Omental fat pad (tissue), 4 donors: Measurements from ENCODE around the gene NDUFS7. TPM values are rescaled to one million over a fixed set of nuclear protein-coding genes. Genes with fewer than 3 reads are reported as not detected.

Experiments used
- ATAC-seq: fragments of 150-250 bp; one replicate; pipeline ENCODE4 v1.9.1; 2016; ENCODE audit warnings: mild to moderate bottlenecking, moderate library complexity; ENCODE audit not compliant: low FRiP score
- DNase-seq: peaks from one replicate; pipeline ENCODE4 v3.0.0-alpha.2; 2019; ENCODE audit warnings: low spot score
- CTCF ChIP-seq, 3 donors: fragments of 450-650 bp; IDR thresholded peaks; one replicate each; pipeline ENCODE4 v1.5.1; 2016 to 2017; ENCODE audit warnings: antibody characterized with exemption in 3 of 3, mild to moderate bottlenecking in 3 of 3, moderate library complexity in 2 of 3
- total RNA-seq, 4 donors: library from RNA; depleted of rRNA; stranded (reverse); fragments of >200 nt; gene quantifications; one replicate each; pipeline ENCODE4 v1.1.0, GENCODE V29; 2016

The NDUFS7 gene
- total RNA-seq, 4 donors from 2014 or later = 80.3 to 121 (median 114) TPM

- DNase-seq (no peak), ATAC-seq (no peak)
- TF ChIP-seq CTCF (IDR thresholded peaks at IDR 0.05) = no peak
Observed at GRCh38 chr19:1430246-1430645, 46.5 kb downstream of the NDUFS7 start.

- ATAC-seq = no peak
- no peak for DNase-seq
- TF ChIP-seq CTCF (IDR thresholded peaks at IDR 0.05) = no peak
Observed at GRCh38 chr19:1431759-1432506, 48.2 kb downstream of the NDUFS7 start.

- no peak for TF ChIP-seq CTCF (IDR thresholded peaks at IDR 0.05)
- no peak for ATAC-seq
- no peak for DNase-seq
Observed at GRCh38 chr19:1432507-1432887, 48.8 kb downstream of the NDUFS7 start.

- no peak for DNase-seq
- TF ChIP-seq CTCF (IDR thresholded peaks at IDR 0.05) = no peak
- no peak for ATAC-seq
Observed at GRCh38 chr19:1433119-1434039, 49.7 kb downstream of the NDUFS7 start.

GRCh38 chr19:1434040-1434366, 50.3 kb downstream of the NDUFS7 start:
- no peak for DNase-seq
- TF ChIP-seq CTCF (IDR thresholded peaks at IDR 0.05) = no peak
- ATAC-seq = no peak

- no peak for DNase-seq
- TF ChIP-seq CTCF (IDR thresholded peaks at IDR 0.05) = no peak
- ATAC-seq = no peak
Observed at GRCh38 chr19:1434577-1435060, 50.9 kb downstream of the NDUFS7 start.
